Transverse colon (tissue), 4 donors: ENCODE results near the gene SPRR5.

Experiments used
- EP300 ChIP-seq: sonication (generic); formaldehyde crosslinking; IDR thresholded peaks from one replicate; pipeline ENCODE4 v1.6.1; 2017; ENCODE audit warnings: antibody characterized with exemption, low read depth
- POLR2A ChIP-seq: fragments of 450-650 bp; IDR thresholded peaks from one replicate; pipeline ENCODE4 v1.6.1; 2016; ENCODE audit warnings: antibody characterized with exemption, mild to moderate bottlenecking, moderate library complexity
- POLR2AphosphoS5 ChIP-seq, 3 donors: sonication (generic); formaldehyde crosslinking; IDR thresholded peaks; one replicate each; pipeline ENCODE4 v1.6.1; 2016; ENCODE audit warnings: antibody characterized with exemption in 3 of 3
- TF ChIP-seq, protein P1 (sequence below), 5 experiments: fragments of 200-600 bp in 3 of 5; fragments of 450-650 bp in 2 of 5; sonication (generic) in 3 of 5; IDR thresholded peaks; 1 replicate in 2 of 5; 2 replicates in 3 of 5; pipeline ENCODE4 v1.5.1; 2016 to 2017; ENCODE audit warnings: antibody characterized with exemption in 5 of 5, inconsistent platforms in 3 of 5, mild to moderate bottlenecking in 2 of 5, moderate library complexity in 1 of 5

DNA sequence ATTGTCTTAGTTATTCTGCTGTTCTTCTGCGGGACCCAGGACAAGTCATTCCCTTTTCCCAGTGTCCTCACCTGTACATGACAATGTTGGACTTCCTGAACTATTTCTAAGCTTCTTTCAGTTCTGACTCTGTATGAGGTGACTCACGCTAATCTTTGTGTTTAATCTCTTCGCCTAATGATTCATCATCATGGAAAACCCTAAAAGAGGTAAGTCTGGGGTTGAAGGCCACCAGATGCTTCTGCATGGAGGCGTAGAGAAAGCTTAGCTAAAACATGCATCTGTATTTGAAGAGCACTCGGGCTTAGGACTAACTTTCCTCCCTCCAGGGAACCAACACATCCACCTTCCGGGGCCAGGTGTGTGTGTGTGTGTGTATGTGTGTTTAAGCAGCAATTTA lies 7.4 kb downstream of the SPRR5 start:
- TF ChIP-seq POLR2A (no peak), EP300 (no peak), POLR2AphosphoS5 (IDR thresholded peaks at IDR 0.05) (no peak)
- TF ChIP-seq, protein P1, sequence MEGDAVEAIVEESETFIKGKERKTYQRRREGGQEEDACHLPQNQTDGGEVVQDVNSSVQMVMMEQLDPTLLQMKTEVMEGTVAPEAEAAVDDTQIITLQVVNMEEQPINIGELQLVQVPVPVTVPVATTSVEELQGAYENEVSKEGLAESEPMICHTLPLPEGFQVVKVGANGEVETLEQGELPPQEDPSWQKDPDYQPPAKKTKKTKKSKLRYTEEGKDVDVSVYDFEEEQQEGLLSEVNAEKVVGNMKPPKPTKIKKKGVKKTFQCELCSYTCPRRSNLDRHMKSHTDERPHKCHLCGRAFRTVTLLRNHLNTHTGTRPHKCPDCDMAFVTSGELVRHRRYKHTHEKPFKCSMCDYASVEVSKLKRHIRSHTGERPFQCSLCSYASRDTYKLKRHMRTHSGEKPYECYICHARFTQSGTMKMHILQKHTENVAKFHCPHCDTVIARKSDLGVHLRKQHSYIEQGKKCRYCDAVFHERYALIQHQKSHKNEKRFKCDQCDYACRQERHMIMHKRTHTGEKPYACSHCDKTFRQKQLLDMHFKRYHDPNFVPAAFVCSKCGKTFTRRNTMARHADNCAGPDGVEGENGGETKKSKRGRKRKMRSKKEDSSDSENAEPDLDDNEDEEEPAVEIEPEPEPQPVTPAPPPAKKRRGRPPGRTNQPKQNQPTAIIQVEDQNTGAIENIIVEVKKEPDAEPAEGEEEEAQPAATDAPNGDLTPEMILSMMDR (IDR thresholded peaks at IDR 0.05): no peak
